GM21717 (cell line): Measurements from ENCODE around the gene RPLP2.

Source experiments
- ATAC-seq: cut with Tn5 transposase; IDR thresholded peaks from one replicate; pipeline ENCODE4 v1.9.1; 2021; ENCODE audit warnings: mild to moderate bottlenecking, moderate library complexity; ENCODE audit not compliant: unreplicated experiment

Gene RPLP2

GRCh38 chr11:821512-822371 lies 12.0 kb downstream of the RPLP2 start:
- ATAC-seq: no peak

GRCh38 chr11:823441-824291 lies 13.9 kb downstream of the RPLP2 start:
- no peak for ATAC-seq

GRCh38 chr11:824292-824880 lies 14.6 kb downstream of the RPLP2 start:
- ATAC-seq: no peak

GRCh38 chr11:824942-825341 lies 15.2 kb downstream of the RPLP2 start:
- no peak for ATAC-seq

GRCh38 chr11:825366-826226 lies 15.8 kb downstream of the RPLP2 start:
- no peak for ATAC-seq

- no peak for ATAC-seq
Observed at GRCh38 chr11:826227-826621, 16.5 kb downstream of the RPLP2 start.

GRCh38 chr11:826836-827145 lies 17.0 kb downstream of the RPLP2 start:
- no peak for ATAC-seq

GRCh38 chr11:827146-827896 lies 17.6 kb downstream of the RPLP2 start:
- peak; percentile 29 for ATAC-seq

- ATAC-seq: no peak
Observed at GRCh38 chr11:827897-828192, 18.1 kb downstream of the RPLP2 start, which contains the start of gene CRACR2B. TSS of gene CRACR2B (plus strand) at chr11:827919. CDS start at chr11:828608, 689 bp downstream.

- no peak for ATAC-seq
Observed at GRCh38 chr11:828506-829175, 18.9 kb downstream of the RPLP2 start.

- no peak for ATAC-seq
Observed at GRCh38 chr11:829176-829846, 19.5 kb downstream of the RPLP2 start.

- no peak for ATAC-seq
Observed at GRCh38 chr11:829847-830294, 20.1 kb downstream of the RPLP2 start.

GRCh38 chr11:830295-831117 lies 20.7 kb downstream of the RPLP2 start:
- no peak for ATAC-seq

GRCh38 chr11:831118-831864 lies 21.5 kb downstream of the RPLP2 start:
- ATAC-seq: no peak

GRCh38 chr11:831961-832528 lies 22.3 kb downstream of the RPLP2 start:
- no peak for ATAC-seq

- no peak for ATAC-seq
Observed at GRCh38 chr11:832529-833113, 22.9 kb downstream of the RPLP2 start, which contains the start of gene CD151. TSS of gene CD151 (plus strand) at chr11:832952. CDS start at chr11:836070, 3,118 bp downstream.
